ENCODE measurements around the gene ANKS1A. TPM values are rescaled to one million over a fixed set of nuclear protein-coding genes. Genes with fewer than 3 reads are reported as not detected.

ANKS1A gene
- total and polyA plus RNA-seq, 7 donors = 3.9 to 12.4 (median 6.1) TPM

GRCh38 chr6:35035481-35036030 lies 146.5 kb downstream of the ANKS1A start:
- H3K36me3 ChIP-seq (ENCODE audit: insufficient read depth in 1 of 2, low read depth in 1 of 2) = peaks cover 0 to 6% of the 10 kb centered on the region in 2 donors
- intact Hi-C loops (cut with DNase I) = loop anchor here in 1 of 2 donors (10.0 kb wide), 1 partner anchor 51 kb away; no protein-coding TSS in a partner anchor
- DNase-seq = no peak
- TF ChIP-seq, protein P1, sequence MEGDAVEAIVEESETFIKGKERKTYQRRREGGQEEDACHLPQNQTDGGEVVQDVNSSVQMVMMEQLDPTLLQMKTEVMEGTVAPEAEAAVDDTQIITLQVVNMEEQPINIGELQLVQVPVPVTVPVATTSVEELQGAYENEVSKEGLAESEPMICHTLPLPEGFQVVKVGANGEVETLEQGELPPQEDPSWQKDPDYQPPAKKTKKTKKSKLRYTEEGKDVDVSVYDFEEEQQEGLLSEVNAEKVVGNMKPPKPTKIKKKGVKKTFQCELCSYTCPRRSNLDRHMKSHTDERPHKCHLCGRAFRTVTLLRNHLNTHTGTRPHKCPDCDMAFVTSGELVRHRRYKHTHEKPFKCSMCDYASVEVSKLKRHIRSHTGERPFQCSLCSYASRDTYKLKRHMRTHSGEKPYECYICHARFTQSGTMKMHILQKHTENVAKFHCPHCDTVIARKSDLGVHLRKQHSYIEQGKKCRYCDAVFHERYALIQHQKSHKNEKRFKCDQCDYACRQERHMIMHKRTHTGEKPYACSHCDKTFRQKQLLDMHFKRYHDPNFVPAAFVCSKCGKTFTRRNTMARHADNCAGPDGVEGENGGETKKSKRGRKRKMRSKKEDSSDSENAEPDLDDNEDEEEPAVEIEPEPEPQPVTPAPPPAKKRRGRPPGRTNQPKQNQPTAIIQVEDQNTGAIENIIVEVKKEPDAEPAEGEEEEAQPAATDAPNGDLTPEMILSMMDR (IDR thresholded peaks at IDR 0.05) = no peak
- H3K27me3 ChIP-seq (ENCODE audit: insufficient read depth in 3 of 3, low read length in 2 of 3) = no peaks in the 10 kb centered on the region
- peaks cover 29% of the 10 kb centered on the region for H3K4me1 ChIP-seq
- no peak overlapping the region for H3K4me3 ChIP-seq
- H3K9me3 ChIP-seq = no peaks in the 10 kb centered on the region
- peak overlapping the region; percentile 68 for H3K27ac ChIP-seq
- peak in 3 of 4 donors; percentile 48 to 64 (median 50) for ATAC-seq
- 25 to 38% (median 26%) methylated on average over 5 of the region's 5 CpGs for WGBS, 3 donors

GRCh38 chr6:35036059-35036827 lies 147.2 kb downstream of the ANKS1A start:
- Histone ChIP-seq H3K27ac (peak overlapping the region; percentile 68), H3K4me1 (peaks cover 29% of the 10 kb centered on the region), H3K27me3 (ENCODE audit: insufficient read depth in 3 of 3, low read length in 2 of 3) (no peaks in the 10 kb centered on the region), H3K36me3 (ENCODE audit: insufficient read depth in 1 of 2, low read depth in 1 of 2) (peaks cover 0 to 6% of the 10 kb centered on the region in 2 donors), H3K9me3 (no peaks in the 10 kb centered on the region), H3K4me3 (no peak overlapping the region)
- intact Hi-C loops (cut with DNase I) = loop anchor here in 1 of 2 donors (10.0 kb wide), 1 partner anchor 51 kb away; no protein-coding TSS in a partner anchor
- DNase-seq (no peak), ATAC-seq (peak in 1 of 4 donors; percentile 30)
- TF ChIP-seq, protein P1 (IDR thresholded peaks at IDR 0.05) = no peak
- 50 to 76% (median 61%) methylated on average over 7 of the region's 7 CpGs for WGBS, 3 donors

DNA sequence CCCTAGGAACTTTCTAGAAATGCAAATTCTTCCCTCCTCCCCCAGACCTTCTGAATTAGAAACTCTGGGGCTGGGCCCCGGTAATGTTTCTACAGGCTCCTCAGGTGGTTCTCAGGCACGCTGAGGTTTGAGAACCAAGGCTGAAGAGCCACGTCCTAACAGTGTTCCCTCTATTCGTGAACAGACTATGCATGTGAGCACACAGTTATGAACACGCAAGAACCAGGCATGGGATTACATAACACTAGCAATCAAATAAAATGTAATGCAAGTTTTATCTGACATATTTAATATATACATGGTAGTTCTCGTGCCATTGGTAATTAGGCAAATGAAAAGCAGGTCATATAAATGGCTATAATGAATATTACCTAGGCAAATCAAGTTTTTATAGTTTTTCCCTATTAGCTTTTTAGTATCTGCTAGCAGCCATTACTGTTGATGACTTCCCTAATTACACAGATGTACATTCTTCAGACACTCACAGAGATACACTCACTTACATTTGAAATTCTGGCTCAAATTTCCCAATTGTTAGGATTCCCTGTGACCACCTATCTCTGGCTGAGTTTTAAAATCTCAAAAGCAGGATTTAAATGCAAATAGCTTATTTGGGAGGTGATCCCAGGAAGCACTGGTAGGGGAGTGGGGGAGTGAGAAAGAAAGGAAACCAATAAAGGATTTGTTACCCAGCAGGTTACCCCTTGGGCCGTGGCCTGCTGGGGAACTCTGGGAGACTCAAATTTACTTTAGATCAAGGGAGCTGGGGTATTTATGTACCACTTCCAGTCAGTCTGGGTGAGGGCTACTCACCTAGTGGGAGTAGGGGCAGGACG lies 148.0 kb downstream of the ANKS1A start:
- intact Hi-C loops (cut with DNase I) = loop anchor here in 1 of 2 donors (10.0 kb wide), 1 partner anchor 52 kb away; no protein-coding TSS in a partner anchor
- Histone ChIP-seq H3K4me3 (no peak overlapping the region), H3K36me3 (ENCODE audit: insufficient read depth in 1 of 2, low read depth in 1 of 2) (peaks cover 0 to 6% of the 10 kb centered on the region in 2 donors), H3K9me3 (no peaks in the 10 kb centered on the region), H3K27me3 (ENCODE audit: insufficient read depth in 3 of 3, low read length in 2 of 3) (no peaks in the 10 kb centered on the region), H3K4me1 (peaks cover 29% of the 10 kb centered on the region), H3K27ac (no peak overlapping the region)
- DNase-seq = no peak
- WGBS, 3 donors = 73 to 77% (median 73%) methylated on average over 8 of the region's 8 CpGs
- no peak for ATAC-seq
- TF ChIP-seq, protein P1 (IDR thresholded peaks at IDR 0.05) = no peak

DNA sequence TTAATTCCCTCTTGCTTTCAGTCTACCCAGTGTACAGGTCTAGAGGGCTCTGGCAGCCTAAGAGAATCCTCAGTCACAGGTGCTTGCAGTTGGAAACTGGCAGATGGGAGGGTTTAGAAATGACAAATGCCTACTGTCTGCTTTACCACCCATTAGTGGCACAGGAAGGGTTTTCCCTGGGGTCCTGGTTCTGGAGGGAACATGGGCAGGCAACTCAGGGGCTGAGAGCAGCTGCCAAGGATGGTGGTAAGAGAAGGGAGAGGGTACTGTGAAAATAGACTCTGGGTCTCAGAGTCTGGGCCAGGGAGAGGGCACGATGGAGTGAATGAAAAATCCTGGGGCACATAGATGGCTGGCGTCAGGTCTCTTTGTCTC lies 148.6 kb downstream of the ANKS1A start:
- DNase-seq (no peak), ATAC-seq (no peak)
- Histone ChIP-seq H3K27ac (no peak overlapping the region), H3K36me3 (ENCODE audit: insufficient read depth in 1 of 2, low read depth in 1 of 2) (peaks cover 0 to 6% of the 10 kb centered on the region in 2 donors), H3K4me1 (peaks cover 29% of the 10 kb centered on the region), H3K9me3 (no peaks in the 10 kb centered on the region), H3K27me3 (ENCODE audit: insufficient read depth in 3 of 3, low read length in 2 of 3) (no peaks in the 10 kb centered on the region), H3K4me3 (no peak overlapping the region)
- TF ChIP-seq, protein P1 (IDR thresholded peaks at IDR 0.05) = no peak
- intact Hi-C loops (cut with DNase I) = loop anchor here in 1 of 2 donors (10.0 kb wide), 1 partner anchor 53 kb away; no protein-coding TSS in a partner anchor
- WGBS, 3 donors = 85 to 100% (median 90%) methylated on average over 2 of the region's 2 CpGs
